H1 (cell line): ENCODE data around the gene GALNTL6.

Experiments used
- CREB1 ChIP-seq: IDR thresholded peaks from 2 replicates; pipeline ENCODE4 v1.6.1; 2012; ENCODE audit warnings: inconsistent platforms
- CTCF ChIP-seq, 3 experiments: IDR thresholded peaks; 1 replicate in 2 of 3; 2 replicates in 1 of 3; pipeline versions ENCODE4 v1.5.1 to v1.6.1; 2011; ENCODE audit warnings: low read length in 3 of 3, mild to moderate bottlenecking in 3 of 3, inconsistent platforms in 2 of 3, low read depth in 1 of 3, moderate library complexity in 1 of 3; ENCODE audit not compliant: insufficient read depth in 1 of 3; ENCODE audit errors: control extremely low read depth in 1 of 3

- TF ChIP-seq CTCF (IDR thresholded peaks at IDR 0.05; ENCODE audit: control extremely low read depth in 1 of 3, insufficient read depth in 1 of 3, low read depth in 1 of 3, low read length in 3 of 3): no peak
- no peak for TF ChIP-seq CREB1
These were observed 235.5 kb downstream of the GALNTL6 start for GRCh38 chr4:172048666-172049065.
